H1 (cell line): ENCODE data around the gene ELMOD1.
"Not testable (repeated sequence)": the region's sequence is repeated elsewhere in the genome, so short reads cannot be mapped to it uniquely, and the experiment has no call there.

ENCODE experiments used
- CHD2 ChIP-seq: IDR thresholded peaks from 2 replicates; pipeline ENCODE4 v1.6.1; 2012; ENCODE audit warnings: low read length, improper control_type of control experiment
- CREB1 ChIP-seq: IDR thresholded peaks from 2 replicates; pipeline ENCODE4 v1.6.1; 2012; ENCODE audit warnings: inconsistent platforms
- CTCF ChIP-seq, 3 experiments: IDR thresholded peaks; 1 replicate in 2 of 3; 2 replicates in 1 of 3; pipeline versions ENCODE4 v1.5.1 to v1.6.1; 2011; ENCODE audit warnings: low read length in 3 of 3, mild to moderate bottlenecking in 3 of 3, inconsistent platforms in 2 of 3, low read depth in 1 of 3, moderate library complexity in 1 of 3; ENCODE audit not compliant: insufficient read depth in 1 of 3; ENCODE audit errors: control extremely low read depth in 1 of 3
- EGR1 ChIP-seq: IDR thresholded peaks from 2 replicates; pipeline ENCODE4 v1.6.1; 2011; ENCODE audit warnings: low read depth, low read length, borderline replicate concordance
- EZH2 ChIP-seq: fragments of 200-600 bp; sonication (generic); IDR thresholded peaks from 2 replicates; pipeline ENCODE4 v1.7.1; 2012; ENCODE audit warnings: low read depth, mild to moderate bottlenecking, moderate library complexity, low read length, inconsistent platforms; ENCODE audit not compliant: severe bottlenecking
- MAX ChIP-seq: IDR thresholded peaks from 2 replicates; pipeline ENCODE4 v1.6.1; 2012; ENCODE audit warnings: inconsistent platforms
- POLR2A ChIP-seq, 2 experiments: IDR thresholded peaks; 1 replicate in 1 of 2; 2 replicates in 1 of 2; pipeline ENCODE4 v1.6.1; 2011; ENCODE audit warnings: low read depth in 2 of 2, low read length in 2 of 2, mild to moderate bottlenecking in 2 of 2; ENCODE audit errors: control extremely low read depth in 1 of 2
- SP1 ChIP-seq: IDR thresholded peaks from 2 replicates; pipeline ENCODE4 v1.6.1; 2011; ENCODE audit warnings: low read depth, low read length
- SUZ12 ChIP-seq: fragments of 200-600 bp; sonication (generic); IDR thresholded peaks from 2 replicates; pipeline ENCODE4 v1.6.1; 2012; ENCODE audit warnings: mild to moderate bottlenecking, inconsistent platforms, low read length, moderate library complexity, mixed read lengths
- TAF1 ChIP-seq: IDR thresholded peaks from 2 replicates; pipeline ENCODE4 v1.6.1; 2011; ENCODE audit warnings: mild to moderate bottlenecking, low read depth, low read length
- ZNF274 ChIP-seq: IDR thresholded peaks from 2 replicates; pipeline ENCODE4 v1.7.0; 2012; ENCODE audit warnings: low read length, borderline replicate concordance; ENCODE audit errors: extremely low read depth
- TF ChIP-seq, protein P1 (sequence below): IDR thresholded peaks from 2 replicates; pipeline ENCODE4 v1.6.1; 2011; ENCODE audit warnings: low read depth, mild to moderate bottlenecking, low read length; ENCODE audit not compliant: insufficient read depth

DNA sequence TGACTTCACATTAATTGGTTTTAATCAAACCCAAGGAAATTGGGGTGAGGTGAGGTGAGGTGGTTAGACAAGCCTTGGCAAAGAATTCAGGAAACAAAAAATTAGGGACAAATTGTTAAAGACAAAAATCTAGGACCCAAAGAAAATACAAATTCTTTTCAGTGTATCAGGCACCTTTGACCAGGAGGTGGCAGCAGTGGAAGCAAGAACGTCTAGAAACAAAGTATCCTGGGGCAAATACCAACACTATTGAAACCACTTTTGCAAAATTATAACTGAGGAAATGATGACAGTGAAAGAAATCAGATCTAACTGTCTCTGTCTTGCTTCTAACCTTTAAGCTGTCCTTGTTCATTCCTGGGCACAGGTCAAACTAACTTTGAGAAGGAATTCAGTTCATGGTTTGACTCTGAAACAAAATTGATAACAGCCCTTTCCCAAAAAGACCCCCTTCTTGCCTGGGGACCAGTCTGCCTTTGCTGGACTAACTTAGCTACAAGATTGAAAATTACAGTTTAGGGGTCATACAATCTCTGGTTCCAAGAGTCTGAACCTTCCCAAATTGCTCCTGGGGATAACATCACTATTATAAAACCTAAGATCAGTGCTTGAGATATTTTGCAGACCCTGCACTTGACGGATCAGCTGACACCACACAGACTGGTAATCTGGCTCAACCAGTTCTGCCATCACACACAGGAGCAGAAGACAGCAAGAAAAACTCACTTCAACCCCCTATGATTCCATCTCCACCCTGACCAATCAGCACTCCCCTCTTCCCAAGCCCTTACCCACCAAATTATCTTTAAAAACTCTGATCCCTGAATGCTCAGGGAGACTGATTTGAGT, 14.2 kb upstream of the ELMOD1 start:
- not testable (repeated sequence) for TF ChIP-seq ZNF274; CREB1; CHD2; MAX; SUZ12; SP1; EGR1; TAF1; POLR2A (IDR thresholded peaks at IDR 0.05; ENCODE audit: control extremely low read depth in 1 of 2, low read depth in 2 of 2, low read length in 2 of 2); EZH2
- peak in 2 of 3 experiments; percentile 62 to 74; a peak in 3 of 4 replicates for TF ChIP-seq CTCF (IDR thresholded peaks at IDR 0.05; ENCODE audit: control extremely low read depth in 1 of 3, insufficient read depth in 1 of 3, low read depth in 1 of 3, low read length in 3 of 3)
- TF ChIP-seq, protein P1, sequence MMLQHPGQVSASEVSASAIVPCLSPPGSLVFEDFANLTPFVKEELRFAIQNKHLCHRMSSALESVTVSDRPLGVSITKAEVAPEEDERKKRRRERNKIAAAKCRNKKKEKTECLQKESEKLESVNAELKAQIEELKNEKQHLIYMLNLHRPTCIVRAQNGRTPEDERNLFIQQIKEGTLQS = not testable (repeated sequence)
